Measurements from ENCODE around the gene HELT. TPM values are rescaled to one million over a fixed set of nuclear protein-coding genes. Genes with fewer than 3 reads are reported as not detected.
A peak's percentile ranks its signal among the peaks of the same experiment; 100 is the strongest.

The HELT gene
- total and polyA plus RNA-seq, 2 experiments from 2014 or later: not detected

DNA sequence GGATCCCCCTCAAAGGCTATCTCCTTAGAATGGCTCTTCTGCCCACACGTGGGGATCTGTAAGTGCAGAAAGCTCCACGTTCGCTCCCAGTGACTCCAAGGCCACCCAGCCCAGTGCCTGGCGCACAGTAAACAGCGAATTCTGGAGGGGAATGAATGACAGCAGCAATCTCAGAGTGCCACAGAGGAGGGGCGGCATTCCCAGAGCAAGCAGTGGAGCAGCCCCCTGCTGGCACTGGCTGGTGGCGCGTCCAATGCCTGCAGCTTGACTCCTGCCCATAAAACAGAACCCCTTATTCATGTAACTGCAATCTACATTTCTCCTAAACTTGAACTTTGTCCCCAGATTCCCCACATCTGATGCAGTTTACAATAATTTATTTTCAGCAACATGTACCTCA, 6.9 kb upstream of the HELT start:
- TF ChIP-seq, protein P1, sequence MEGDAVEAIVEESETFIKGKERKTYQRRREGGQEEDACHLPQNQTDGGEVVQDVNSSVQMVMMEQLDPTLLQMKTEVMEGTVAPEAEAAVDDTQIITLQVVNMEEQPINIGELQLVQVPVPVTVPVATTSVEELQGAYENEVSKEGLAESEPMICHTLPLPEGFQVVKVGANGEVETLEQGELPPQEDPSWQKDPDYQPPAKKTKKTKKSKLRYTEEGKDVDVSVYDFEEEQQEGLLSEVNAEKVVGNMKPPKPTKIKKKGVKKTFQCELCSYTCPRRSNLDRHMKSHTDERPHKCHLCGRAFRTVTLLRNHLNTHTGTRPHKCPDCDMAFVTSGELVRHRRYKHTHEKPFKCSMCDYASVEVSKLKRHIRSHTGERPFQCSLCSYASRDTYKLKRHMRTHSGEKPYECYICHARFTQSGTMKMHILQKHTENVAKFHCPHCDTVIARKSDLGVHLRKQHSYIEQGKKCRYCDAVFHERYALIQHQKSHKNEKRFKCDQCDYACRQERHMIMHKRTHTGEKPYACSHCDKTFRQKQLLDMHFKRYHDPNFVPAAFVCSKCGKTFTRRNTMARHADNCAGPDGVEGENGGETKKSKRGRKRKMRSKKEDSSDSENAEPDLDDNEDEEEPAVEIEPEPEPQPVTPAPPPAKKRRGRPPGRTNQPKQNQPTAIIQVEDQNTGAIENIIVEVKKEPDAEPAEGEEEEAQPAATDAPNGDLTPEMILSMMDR (IDR thresholded peaks at IDR 0.05; ENCODE audit: low read depth, low read length): peak; percentile 63

GRCh38 chr4:185013417-185014125, 4.7 kb upstream of the HELT start:
- H3K4me3 ChIP-seq: no peak overlapping the region
- no peaks in the 10 kb centered on the region for H3K4me1 ChIP-seq (ENCODE audit: low read depth)
- H3K27ac ChIP-seq: no peak overlapping the region
- no peaks in the 10 kb centered on the region for H3K36me3 ChIP-seq
- TF ChIP-seq, protein P1 (IDR thresholded peaks at IDR 0.05; ENCODE audit: low read depth, low read length): no peak
- H3K9me3 ChIP-seq (ENCODE audit: low read depth): no peaks in the 10 kb centered on the region
- peaks cover 99% of the 10 kb centered on the region for H3K27me3 ChIP-seq
- DNase-seq (ENCODE audit: low read depth in 1 of 2, low spot score in 1 of 2): no peak

More for the DNA sequence above, 6.9 kb upstream of the HELT start:
- Histone ChIP-seq H3K27ac (no peak overlapping the region), H3K4me3 (no peak overlapping the region), H3K4me1 (ENCODE audit: low read depth) (no peaks in the 10 kb centered on the region), H3K36me3 (no peaks in the 10 kb centered on the region), H3K27me3 (peaks cover 94% of the 10 kb centered on the region), H3K9me3 (ENCODE audit: low read depth) (no peaks in the 10 kb centered on the region)
- DNase-seq (ENCODE audit: low read depth in 1 of 2, low spot score in 1 of 2): peak in 1 of 2 donors; percentile 58

DNA sequence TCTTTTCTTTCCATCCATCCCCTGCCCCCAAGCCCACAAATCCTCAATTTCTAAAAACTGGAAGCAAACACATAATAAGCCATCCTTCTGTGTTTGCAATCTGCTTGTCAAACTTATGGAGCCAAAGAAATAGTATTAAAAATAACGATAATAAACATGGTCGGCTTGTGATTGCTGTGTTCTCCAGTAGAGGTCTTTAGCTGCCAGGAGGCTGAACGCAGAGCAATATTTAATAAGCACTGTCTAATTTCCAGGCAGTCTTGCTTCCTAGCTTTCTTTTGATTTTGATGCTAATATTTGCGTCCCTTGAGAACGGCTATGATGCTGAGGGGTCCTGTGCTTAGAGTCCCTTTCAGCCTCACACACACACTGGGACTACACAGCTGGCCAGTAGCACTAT, 3.2 kb upstream of the HELT start:
- TF ChIP-seq, protein P1 (IDR thresholded peaks at IDR 0.05; ENCODE audit: low read depth, low read length): peak; percentile 20
- Histone ChIP-seq H3K36me3 (no peaks in the 10 kb centered on the region), H3K9me3 (ENCODE audit: low read depth) (no peaks in the 10 kb centered on the region), H3K27me3 (peaks cover 99% of the 10 kb centered on the region), H3K4me1 (ENCODE audit: low read depth) (peaks cover 11% of the 10 kb centered on the region), H3K4me3 (no peak overlapping the region), H3K27ac (no peak overlapping the region)
- peak in 1 of 2 donors; percentile 20 for DNase-seq (ENCODE audit: low read depth in 1 of 2, low spot score in 1 of 2)

DNA sequence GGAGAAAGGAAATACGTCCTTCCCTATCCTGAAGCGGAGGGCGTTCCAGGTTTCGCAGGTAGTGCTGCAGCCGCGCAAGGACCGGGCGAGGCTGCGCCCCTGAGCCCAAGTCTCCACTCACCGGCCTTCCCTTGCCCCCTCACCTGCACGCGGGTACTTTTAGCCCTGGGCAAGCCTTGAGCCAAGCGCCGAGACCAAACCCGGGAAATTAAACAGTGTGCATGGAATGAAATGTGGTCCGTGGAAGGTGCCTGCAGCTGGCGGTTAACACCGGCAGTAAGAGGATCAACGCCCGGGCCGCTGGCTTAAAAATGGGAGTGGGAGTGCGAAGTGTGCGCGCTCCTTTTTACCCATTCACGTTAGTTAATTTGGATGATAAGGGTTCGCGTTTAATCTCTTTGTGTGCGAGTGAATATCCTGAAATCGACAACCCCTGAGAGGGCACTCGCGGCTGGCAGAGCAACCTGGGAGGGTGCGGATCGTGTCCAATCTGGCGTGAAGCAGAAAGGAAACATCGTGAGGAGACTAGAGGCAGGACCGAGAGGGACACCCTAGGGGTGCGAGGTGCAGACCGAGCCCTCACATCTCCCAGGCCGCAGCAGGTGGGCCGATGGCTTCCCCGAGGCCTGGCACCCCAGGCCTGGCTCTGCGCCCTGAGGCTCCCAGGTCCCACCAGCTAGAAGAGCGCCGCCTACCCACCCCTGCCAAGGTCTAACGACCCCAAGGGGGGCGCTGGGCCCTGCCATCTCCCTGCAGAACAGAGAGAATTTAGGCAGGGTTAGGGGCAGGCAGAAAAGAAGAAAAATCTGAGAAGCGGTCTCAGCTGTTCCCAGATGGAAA, 2.0 kb upstream of the HELT start:
- H3K4me3 ChIP-seq: no peak overlapping the region
- H3K4me1 ChIP-seq (ENCODE audit: low read depth): peaks cover 22% of the 10 kb centered on the region
- peaks cover 100% of the 10 kb centered on the region for H3K27me3 ChIP-seq
- no peak for DNase-seq (ENCODE audit: low read depth in 1 of 2, low spot score in 1 of 2)
- H3K27ac ChIP-seq: no peak overlapping the region
- no peaks in the 10 kb centered on the region for H3K36me3 ChIP-seq
- no peaks in the 10 kb centered on the region for H3K9me3 ChIP-seq (ENCODE audit: low read depth)
- TF ChIP-seq, protein P1 (IDR thresholded peaks at IDR 0.05; ENCODE audit: low read depth, low read length): no peak

DNA sequence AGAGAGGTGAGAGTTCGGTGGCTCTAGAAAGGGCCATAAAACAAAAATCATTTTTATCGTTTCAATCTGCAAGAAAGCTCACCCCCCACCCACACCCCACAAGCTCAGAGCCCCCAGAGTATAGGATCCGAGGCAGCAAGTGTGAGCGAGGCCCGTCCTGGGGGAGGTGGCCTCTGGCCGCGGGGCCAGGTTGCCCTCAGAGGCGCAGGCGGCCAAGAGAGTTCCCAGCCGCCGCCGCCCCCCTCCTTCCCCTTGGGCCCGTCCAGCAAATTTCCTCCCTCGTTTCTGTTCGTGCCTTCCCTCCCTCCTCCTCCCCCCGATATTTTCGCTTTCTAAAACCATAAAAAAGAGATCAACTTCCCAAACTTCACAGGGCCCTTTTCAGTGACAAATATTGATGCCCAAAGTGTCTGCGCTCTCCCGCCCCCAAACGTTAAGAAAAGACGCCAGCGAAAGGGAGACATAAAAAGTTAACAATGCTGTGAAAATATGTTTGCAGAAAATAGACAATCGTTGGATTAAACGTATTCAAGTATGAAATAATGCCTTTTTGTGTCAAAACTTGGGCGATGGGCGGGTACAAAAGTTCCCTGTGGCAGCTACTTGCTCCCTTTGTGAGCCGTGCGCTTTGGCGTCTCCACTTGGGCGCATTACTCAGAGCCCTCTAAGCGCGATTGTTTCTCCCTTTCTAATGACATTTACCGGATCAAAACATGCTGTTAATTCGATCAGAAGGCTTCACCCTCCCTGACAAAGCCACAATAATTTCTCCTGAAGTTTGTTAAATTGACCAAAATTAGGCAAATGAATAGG, 1.1 kb upstream of the HELT start:
- H3K27ac ChIP-seq: no peak overlapping the region
- TF ChIP-seq, protein P1 (IDR thresholded peaks at IDR 0.05; ENCODE audit: low read depth, low read length): no peak
- peaks cover 100% of the 10 kb centered on the region for H3K27me3 ChIP-seq
- peak in 1 of 2 donors; percentile 25 for DNase-seq (ENCODE audit: low read depth in 1 of 2, low spot score in 1 of 2)
- no peak overlapping the region for H3K4me3 ChIP-seq
- H3K9me3 ChIP-seq (ENCODE audit: low read depth): no peaks in the 10 kb centered on the region
- H3K4me1 ChIP-seq (ENCODE audit: low read depth): peaks cover 22% of the 10 kb centered on the region
- no peaks in the 10 kb centered on the region for H3K36me3 ChIP-seq

Measured in cardiac muscle cell (in vitro differentiated cells and primary cell).